OCI-LY7 (cell line): ENCODE measurements around the gene KHDC4. TPM values are rescaled to one million over a fixed set of nuclear protein-coding genes. Genes with fewer than 3 reads are reported as not detected.

Source experiments
- BruUV-seq: library from RNA; stranded (reverse); fragments of 400-500 nt; replicated peaks from 2 replicates; lab custom pipeline; 2021; lab: Mats Ljungman, UMichigan
- CTCF ChIA-PET: fragments of 300-600 bp; sonication (Branson Sonifier 250); formaldehyde crosslinking; loops from one replicate; lab custom pipeline; 2022; ENCODE audit warnings: antibody characterized with exemption; ENCODE audit not compliant: unreplicated experiment; lab: Charles Lee
- POLR2A ChIA-PET: fragments of 300-600 bp; sonication (Branson Sonifier 250); formaldehyde crosslinking; loops from one replicate; lab custom pipeline; 2022; ENCODE audit warnings: antibody characterized with exemption; lab: Charles Lee
- DNase-seq: peaks from one replicate; pipeline ENCODE4 v3.0.0-alpha.2; 2015; ENCODE audit warnings: low spot score
- H2AFZ ChIP-seq: fragments of 200-600 bp; sonication (generic), shearing (Covaris generic); 2 replicates; pipeline ENCODE4 v1.6.1; 2014; ENCODE audit warnings: mild to moderate bottlenecking, antibody characterized with exemption, low read length, moderate library complexity
- H3K27ac ChIP-seq: fragments of 200-600 bp; sonication (generic); 2 replicates; pipeline ENCODE4 v1.5.1; 2014; ENCODE audit warnings: mixed run types, low read depth, mild to moderate bottlenecking, moderate library complexity, low read length, inconsistent platforms; ENCODE audit not compliant: poor library complexity, severe bottlenecking
- H3K36me3 ChIP-seq: fragments of 200-600 bp; sonication (generic); 2 replicates; pipeline ENCODE4 v1.6.1; 2014; ENCODE audit warnings: mild to moderate bottlenecking, antibody characterized with exemption, low read length, moderate library complexity, mixed read lengths; ENCODE audit not compliant: insufficient read depth
- H3K4me1 ChIP-seq: fragments of 200-600 bp; sonication (generic); 2 replicates; pipeline ENCODE4 v1.5.1; 2014; ENCODE audit warnings: mild to moderate bottlenecking, low read length; ENCODE audit not compliant: insufficient read depth, poor library complexity, severe bottlenecking
- H3K4me2 ChIP-seq: fragments of 200-600 bp; sonication (generic); 2 replicates; pipeline ENCODE4 v1.6.1; 2014; ENCODE audit warnings: mild to moderate bottlenecking, low read length
- H3K4me3 ChIP-seq: fragments of 200-600 bp; sonication (generic); 2 replicates; pipeline ENCODE4 v1.5.1; 2014; ENCODE audit warnings: mild to moderate bottlenecking, low read depth, low read length; ENCODE audit not compliant: poor library complexity, severe bottlenecking
- H3K79me2 ChIP-seq: fragments of 200-600 bp; sonication (generic); 2 replicates; pipeline ENCODE4 v1.6.1; 2016; ENCODE audit warnings: low read depth, mild to moderate bottlenecking, low read length, moderate library complexity, mixed read lengths; ENCODE audit not compliant: insufficient read depth
- H3K9me2 ChIP-seq: fragments of 200-600 bp; sonication (generic); 2 replicates; pipeline ENCODE4 v1.6.1; 2016; ENCODE audit warnings: mild to moderate bottlenecking, low read length, mixed read lengths; ENCODE audit not compliant: insufficient read depth
- H3K9me3 ChIP-seq: fragments of 200-600 bp; sonication (generic); 2 replicates; pipeline ENCODE4 v1.6.1; 2014; ENCODE audit warnings: mild to moderate bottlenecking, mixed run types, low read length, mixed read lengths
- H4K20me1 ChIP-seq: fragments of 200-600 bp; sonication (generic); 2 replicates; pipeline ENCODE4 v1.6.1; 2014; ENCODE audit warnings: mild to moderate bottlenecking, antibody characterized with exemption, low read length, moderate library complexity, mixed read lengths; ENCODE audit not compliant: insufficient read depth
- CTCF ChIP-seq: fragments of 200-600 bp; sonication (generic); conservative IDR thresholded peaks from 2 replicates; pipeline ENCODE4 v1.5.1; 2014; ENCODE audit warnings: mild to moderate bottlenecking, antibody characterized with exemption, low read length, moderate library complexity, mixed read lengths
- EZH2phosphoT487 ChIP-seq: fragments of 200-600 bp; sonication (generic); IDR thresholded peaks from 2 replicates; pipeline ENCODE4 v1.6.1; 2018; ENCODE audit warnings: low read depth, borderline replicate concordance, mild to moderate bottlenecking, mixed run types, antibody characterized with exemption, low read length, moderate library complexity, mixed read lengths
- intact Hi-C: fragments of 100-400 bp; cut with micrococcal nuclease; formaldehyde crosslinking; loops from one replicate; pipeline ENCODE4 v1.10.0; 2022; ENCODE audit not compliant: unreplicated experiment
- total RNA-seq, 2 experiments: library from RNA; depleted of rRNA in 1 of 2; stranded (reverse); fragments of >200 nt in 1 of 2; shearing (Covaris generic) in 1 of 2; gene quantifications; 2 replicates each; pipeline ENCODE4 v1.2.3, GENCODE V29; 2014 to 2022

KHDC4 gene
- total RNA-seq, 2 experiments from 2014 or later: 88.9 to 121 TPM

GRCh38 chr1:155966135-155966534 lies 31.9 kb upstream of the KHDC4 start:
- no peak overlapping the region for H2AFZ ChIP-seq
- H4K20me1 ChIP-seq: peaks cover 15% of the 10 kb centered on the region; the same call in 1 of the 2 replicates
- ChIA-PET CTCF (interaction anchor here (0.8 to 1.2 kb wide), 2 partner anchors 10 to 15 kb away, joined by 3 to 4 read pairs; no protein-coding TSS in a partner anchor), POLR2A (interaction anchor here (1.1 kb wide), 1 partner anchor 12 kb away, joined by 6 read pairs; no protein-coding TSS in a partner anchor)
- peaks cover 38% of the 10 kb centered on the region for H3K79me2 ChIP-seq
- intact Hi-C loops: no loop called here
- BruUV-seq: no TSS peak
- no peak overlapping the region for H3K27ac ChIP-seq
- no peak for DNase-seq
- H3K9me2 ChIP-seq: no peaks in the 10 kb centered on the region
- peak; percentile 65 for TF ChIP-seq CTCF
- no peak for TF ChIP-seq EZH2phosphoT487
- H3K4me2 ChIP-seq: no peak overlapping the region
- peaks cover 89% of the 10 kb centered on the region for H3K36me3 ChIP-seq
- H3K4me1 ChIP-seq: peaks cover 28% of the 10 kb centered on the region
- no peak overlapping the region for H3K4me3 ChIP-seq
- H3K9me3 ChIP-seq: no peaks in the 10 kb centered on the region

- no peak for DNase-seq
- TF ChIP-seq EZH2phosphoT487: no peak
- TF ChIP-seq CTCF: no peak
- Histone ChIP-seq H3K27ac (no peak overlapping the region), H3K9me2 (no peaks in the 10 kb centered on the region), H3K36me3 (peaks cover 91% of the 10 kb centered on the region), H3K4me2 (no peak overlapping the region), H3K4me1 (peaks cover 29% of the 10 kb centered on the region), H3K9me3 (no peaks in the 10 kb centered on the region), H3K4me3 (no peak overlapping the region), H4K20me1 (peaks cover 3% of the 10 kb centered on the region; the same call in 1 of the 2 replicates), H2AFZ (no peak overlapping the region), H3K79me2 (peaks cover 18% of the 10 kb centered on the region; the same call in 1 of the 2 replicates)
- no TSS peak for BruUV-seq
- CTCF ChIA-PET: no interaction called here
- POLR2A ChIA-PET: interaction anchor here (0.6 kb wide), 1 partner anchor 31 kb away, joined by 4 read pairs; no protein-coding TSS in a partner anchor
- intact Hi-C loops: no loop called here
Observed at GRCh38 chr1:155964193-155964592, 30.0 kb upstream of the KHDC4 start.

GRCh38 chr1:155962599-155963211 lies 28.5 kb upstream of the KHDC4 start:
- POLR2A ChIA-PET: interaction anchor here (0.7 to 1.8 kb wide), 2 partner anchors 11 to 14 kb away, joined by 4 to 9 read pairs; no protein-coding TSS in a partner anchor
- Histone ChIP-seq H3K4me3 (no peak overlapping the region), H3K4me2 (no peak overlapping the region), H3K36me3 (peaks cover 89% of the 10 kb centered on the region), H3K9me2 (no peaks in the 10 kb centered on the region), H3K79me2 (peaks cover 5% of the 10 kb centered on the region; the same call in 1 of the 2 replicates), H3K9me3 (no peaks in the 10 kb centered on the region), H4K20me1 (no peaks in the 10 kb centered on the region), H2AFZ (no peak overlapping the region), H3K27ac (no peak overlapping the region), H3K4me1 (peaks cover 42% of the 10 kb centered on the region)
- TF ChIP-seq CTCF (no peak), EZH2phosphoT487 (no peak)
- BruUV-seq: no TSS peak
- DNase-seq: no peak
- intact Hi-C loops: no loop called here
- CTCF ChIA-PET: no interaction called here
